Activated CD4-positive, CD25-positive, alpha-beta regulatory T cell (primary cell): ENCODE data around the gene HOXB6.

ENCODE experiments used
- DNase-seq, 4 experiments: peaks; one replicate each; lab custom pipeline; 2025; lab: John Stamatoyannopoulos, UW

Gene HOXB6

GRCh38 chr17:48634493-48635208 is 29.9 kb upstream of the HOXB6 start:
- DNase-seq: no peak

GRCh38 chr17:48633266-48633677 is 28.5 kb upstream of the HOXB6 start:
- DNase-seq: no peak

- DNase-seq: no peak
Observed at GRCh38 chr17:48632579-48633265, 27.9 kb upstream of the HOXB6 start.

GRCh38 chr17:48631693-48632578 is 27.1 kb upstream of the HOXB6 start:
- DNase-seq: no peak

DNA sequence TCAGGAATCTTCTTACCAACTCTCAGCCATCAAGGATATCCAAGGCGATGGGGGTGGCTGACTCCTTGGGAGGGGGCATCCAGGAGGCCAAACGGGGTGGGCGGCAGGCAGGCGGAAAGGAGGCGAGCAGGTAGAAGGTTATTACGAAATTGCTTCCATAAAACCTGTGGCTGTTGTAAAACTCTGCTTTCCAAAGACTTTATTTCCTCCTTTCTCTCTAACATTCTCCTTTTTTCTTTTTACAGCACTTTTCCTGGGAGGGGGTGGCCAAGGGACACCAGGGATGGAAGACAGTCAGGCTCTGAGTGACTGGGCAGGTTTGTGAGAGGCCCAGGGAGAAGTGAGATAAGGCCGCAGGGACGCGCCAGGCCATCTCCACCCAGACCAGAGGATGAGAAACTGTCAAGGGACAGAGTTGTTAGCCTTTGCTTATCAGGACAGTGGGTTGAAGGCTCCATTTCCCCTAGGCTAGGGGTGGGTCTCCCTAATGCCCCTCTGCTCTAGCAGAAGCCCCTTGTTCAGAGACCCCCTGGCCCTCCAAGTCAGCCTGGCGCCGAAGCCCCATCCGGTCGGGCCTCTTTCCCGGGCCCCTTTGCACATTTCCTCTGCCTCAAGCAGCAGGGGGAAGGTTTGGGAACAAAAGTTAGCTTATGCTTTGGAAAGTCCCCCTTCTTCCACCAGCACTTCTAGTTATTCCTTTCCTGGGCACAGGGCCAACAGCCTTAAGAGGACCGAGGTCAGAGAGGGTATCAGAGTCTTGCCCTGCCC is 26.3 kb upstream of the HOXB6 start:
- no peak for DNase-seq

- no peak for DNase-seq
Observed at GRCh38 chr17:48630009-48630924, 25.5 kb upstream of the HOXB6 start.

GRCh38 chr17:48629411-48629759 is 24.6 kb upstream of the HOXB6 start:
- DNase-seq: no peak

DNA sequence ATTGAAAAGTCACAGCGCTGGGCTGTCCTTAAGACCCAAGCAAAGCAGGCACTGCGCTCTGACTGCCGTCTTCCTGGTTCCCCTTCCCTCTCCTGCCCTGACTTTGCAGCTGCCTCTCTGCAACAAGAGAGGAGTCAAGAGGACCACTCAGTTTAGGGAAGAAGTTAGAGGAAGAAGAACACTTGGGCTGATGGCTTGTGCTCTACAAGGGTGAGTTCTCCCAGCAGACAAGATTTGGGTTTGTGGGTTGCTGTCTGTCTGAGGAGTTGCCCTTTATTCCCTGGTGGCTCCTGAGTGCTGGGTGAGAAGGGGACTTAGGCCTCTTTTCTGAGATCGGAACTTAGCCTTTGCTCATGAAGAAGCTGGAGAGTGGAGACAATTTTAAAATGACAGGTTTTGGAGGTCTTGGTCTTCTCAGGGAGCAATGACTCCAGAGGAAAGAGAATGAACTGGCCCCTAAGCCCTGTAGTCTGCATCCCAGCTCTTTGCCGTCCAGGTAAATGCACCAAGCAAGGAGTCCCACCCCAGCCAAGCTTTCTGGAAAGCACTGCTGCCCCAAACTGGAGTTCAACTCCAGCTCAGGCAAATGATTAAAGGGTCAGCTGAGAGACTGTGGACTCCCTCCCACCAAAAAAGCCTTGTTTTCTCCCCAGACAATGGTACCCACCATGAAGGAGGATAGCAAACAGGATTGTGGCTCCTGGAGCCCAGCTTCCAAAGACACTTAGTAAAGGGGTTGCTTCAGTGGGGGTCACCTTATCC is 24.0 kb upstream of the HOXB6 start:
- DNase-seq: no peak

GRCh38 chr17:48627623-48628521 is 23.1 kb upstream of the HOXB6 start:
- no peak for DNase-seq

DNA sequence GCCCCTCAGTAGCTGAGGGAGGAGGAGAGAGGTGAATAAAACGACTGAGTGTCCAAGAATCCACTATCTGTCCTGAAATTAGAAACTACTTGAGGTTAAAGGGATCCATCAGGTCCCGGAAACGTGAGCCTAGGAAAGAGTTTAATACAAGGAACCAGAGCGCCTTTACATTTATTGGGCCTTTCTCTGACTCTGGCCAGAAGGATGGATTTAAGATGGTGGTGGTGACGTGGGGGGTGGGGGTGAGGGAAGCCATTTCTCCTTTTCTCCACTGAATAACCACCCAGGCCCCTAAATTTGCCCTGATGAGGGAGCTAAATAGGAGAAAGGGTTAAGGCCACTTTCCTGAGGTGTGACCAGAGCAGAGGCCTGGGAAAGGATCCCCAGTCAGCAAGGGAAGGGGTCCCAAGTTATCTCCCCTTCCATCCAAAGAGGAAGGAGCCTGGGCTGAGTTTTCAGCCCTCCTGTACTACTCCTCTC is 22.4 kb upstream of the HOXB6 start:
- DNase-seq: no peak

DNA sequence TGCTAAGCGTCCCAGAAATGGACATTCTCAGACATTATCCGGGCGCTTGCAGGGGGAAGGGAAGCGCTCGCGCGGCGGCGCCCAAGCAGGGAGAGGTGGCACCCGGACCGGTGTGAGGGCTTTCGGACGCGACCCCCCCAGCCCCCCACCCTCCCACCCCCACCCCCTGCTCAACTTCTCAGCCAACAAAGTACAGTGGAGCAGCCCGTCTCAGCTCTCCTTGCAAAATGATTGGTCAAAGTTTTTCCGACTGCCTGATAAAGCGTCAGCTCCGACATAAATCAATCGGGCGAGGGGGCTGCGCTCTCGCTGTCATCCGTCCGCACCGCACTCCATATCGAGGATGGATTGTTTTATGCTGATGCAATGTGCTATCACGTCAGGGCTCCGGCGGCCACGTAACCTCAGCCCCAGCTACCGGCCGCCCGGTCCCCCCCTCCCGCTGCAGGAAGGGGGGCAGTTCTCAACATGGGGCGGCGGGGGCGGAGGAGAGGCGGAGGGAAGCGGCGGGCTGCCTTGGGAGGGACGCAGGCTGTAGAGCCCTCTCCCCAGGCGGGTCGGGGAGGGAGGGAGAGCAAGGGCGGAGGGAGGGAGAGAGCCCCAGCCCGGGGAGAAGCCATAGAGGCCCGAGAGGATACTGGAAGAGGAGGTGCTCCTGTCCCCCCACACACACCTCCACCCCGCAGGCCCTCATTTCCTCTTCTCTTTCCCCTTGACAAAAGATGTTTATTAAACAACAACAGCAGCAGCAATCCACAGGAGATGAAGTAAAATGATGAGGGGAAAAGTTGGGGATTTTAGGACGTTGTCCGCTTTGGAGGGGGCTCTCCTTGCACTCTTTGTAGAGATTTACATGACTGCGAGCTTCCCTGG is 21.7 kb upstream of the HOXB6 start, which contains the start of gene HOXB9:
HOXB9 (minus strand) TSS at position 114 of the 873 bp plus-strand sequence; CDS start at position 25, 89 bp downstream.
- DNase-seq: peak in 1 of 4 experiments; percentile 19

DNA sequence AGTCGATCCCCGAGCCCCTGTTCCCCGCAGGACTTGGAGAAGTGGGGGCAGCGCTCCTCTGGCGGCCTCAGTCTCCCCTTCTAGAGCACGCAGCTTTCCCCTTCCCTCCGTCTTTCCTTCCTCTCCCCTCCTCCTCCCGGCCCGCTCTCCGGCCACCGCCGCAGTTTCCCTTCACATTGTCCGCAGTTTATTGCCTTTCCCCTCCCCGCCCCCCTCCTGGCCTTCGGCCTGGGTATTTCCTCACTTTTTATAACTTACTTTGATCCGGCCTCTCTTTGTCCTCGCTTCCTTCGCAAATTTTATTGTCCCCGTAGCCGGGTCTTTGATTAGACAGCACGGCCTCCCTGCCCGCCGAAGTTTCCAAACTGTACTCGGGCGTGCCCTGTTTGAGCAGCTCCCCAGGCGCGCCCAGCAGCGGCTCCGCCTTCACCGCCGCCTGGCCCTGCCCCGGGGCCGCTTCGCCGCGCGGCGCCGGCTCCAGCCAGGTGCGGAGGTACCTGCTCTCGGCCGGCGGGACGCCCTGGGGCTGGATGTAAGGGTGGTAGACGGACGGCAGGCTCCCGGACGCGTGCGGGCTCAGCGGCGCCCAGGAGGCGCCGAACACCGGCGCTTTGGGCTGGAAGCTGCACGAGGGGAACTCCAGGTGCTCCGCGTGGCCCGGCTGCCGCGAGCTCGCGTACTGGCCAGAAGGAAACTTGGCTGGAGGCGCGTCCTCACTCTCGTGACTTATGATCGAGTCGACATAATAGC is 20.9 kb upstream of the HOXB6 start:
- no peak for DNase-seq

- DNase-seq: no peak
Observed at GRCh38 chr17:48624544-48625494, 20.0 kb upstream of the HOXB6 start.

DNA sequence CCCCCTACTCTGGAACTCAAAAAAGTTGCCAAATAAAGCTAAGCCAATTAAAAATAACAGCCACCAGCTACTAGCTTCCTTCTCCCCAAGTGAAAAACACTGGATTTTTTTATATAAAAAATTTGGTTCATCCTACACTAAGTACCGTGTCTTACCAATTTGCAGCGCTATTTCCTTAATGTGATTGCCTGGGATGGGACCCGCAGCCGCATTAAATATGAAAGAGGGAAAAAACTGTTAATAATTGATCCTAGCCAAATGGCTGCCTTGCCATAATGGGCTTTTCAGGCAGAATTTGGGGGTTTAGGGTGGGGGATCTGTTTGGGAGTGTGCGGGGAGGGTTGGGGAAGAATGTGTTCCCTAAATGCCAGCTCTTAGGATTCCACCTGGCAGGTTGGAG is 19.3 kb upstream of the HOXB6 start:
- DNase-seq: no peak

DNA sequence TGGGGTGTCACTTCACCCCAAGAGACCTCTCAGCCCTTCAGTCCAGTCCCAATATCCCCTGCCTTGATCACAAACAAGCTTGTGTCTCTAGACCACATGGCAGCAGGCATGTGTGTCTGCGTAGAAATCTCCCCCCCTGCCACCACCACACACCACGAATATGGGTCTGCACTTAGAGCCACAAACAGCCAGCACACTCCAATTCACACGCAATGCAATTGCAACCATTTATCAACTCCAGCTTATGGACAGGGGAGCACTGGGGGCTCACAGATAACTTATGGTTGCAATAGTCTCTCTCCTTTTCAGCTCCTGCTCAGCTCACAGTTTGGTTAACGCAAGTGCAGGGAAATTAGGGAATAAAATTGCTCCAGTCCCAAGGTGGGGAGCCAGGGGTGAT is 18.8 kb upstream of the HOXB6 start:
- no peak for DNase-seq

- no peak for DNase-seq
Observed at GRCh38 chr17:48622857-48623256, 18.1 kb upstream of the HOXB6 start.
